Pulmonary artery endothelial cell (primary cell): ENCODE measurements around the gene HNMT. TPM values are rescaled to one million over a fixed set of nuclear protein-coding genes. Genes with fewer than 3 reads are reported as not detected.
A peak's percentile ranks its signal among the peaks of the same experiment; 100 is the strongest.
"Not testable (repeated sequence)": the region's sequence is repeated elsewhere in the genome, so short reads cannot be mapped to it uniquely, and the experiment has no call there.

Experiments
- DNase-seq: peaks from one replicate; pipeline ENCODE4 v3.0.0-alpha.2; 2011; ENCODE audit warnings: low read depth, low spot score
- total RNA-seq: library from RNA; depleted of rRNA; stranded (reverse); fragments of >200 nt; gene quantifications from 2 replicates; pipeline ENCODE4 v1.2.3, GENCODE V29; 2014

Gene HNMT
- total RNA-seq, 1 donor from 2014 or later: 9.2 TPM

GRCh38 chr2:137945229-137945628 lies 19.0 kb upstream of the HNMT start:
- DNase-seq: no peak

GRCh38 chr2:137946227-137946626 lies 18.0 kb upstream of the HNMT start:
- no peak for DNase-seq

DNA sequence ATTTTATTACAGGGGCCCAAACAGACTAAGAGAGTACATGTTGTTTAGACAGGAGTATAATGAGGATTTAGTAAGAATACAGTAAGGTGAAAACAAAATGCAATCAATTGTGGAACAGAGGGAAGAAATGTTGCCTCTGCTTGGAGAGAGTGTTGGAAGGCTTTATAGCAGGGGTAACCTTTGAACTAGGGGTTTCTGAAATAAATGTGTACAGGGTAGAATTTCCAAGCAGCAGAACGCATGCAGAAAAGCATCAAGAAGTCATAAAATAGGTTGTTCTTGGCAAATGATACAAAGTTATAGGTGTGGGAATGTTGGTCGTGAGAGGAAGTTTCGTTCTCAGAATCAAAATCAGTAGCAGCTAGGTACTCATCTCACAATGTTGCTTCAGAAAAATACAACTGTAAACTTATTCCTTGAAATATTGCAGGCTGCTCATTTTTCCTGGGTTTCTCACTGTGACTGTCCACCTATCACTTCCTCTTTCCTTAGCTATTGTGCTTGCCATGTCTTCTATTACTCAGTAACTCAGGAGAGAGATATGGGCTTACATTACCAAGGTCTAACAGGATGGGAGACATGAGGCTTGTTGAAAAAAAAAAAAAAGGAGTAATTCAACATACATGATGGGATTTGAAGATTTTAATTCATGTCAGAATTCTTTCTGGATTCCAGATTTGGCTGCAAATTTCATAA lies 17.1 kb upstream of the HNMT start:
- no peak for DNase-seq

GRCh38 chr2:137947728-137948336 lies 16.4 kb upstream of the HNMT start:
- DNase-seq: peak; percentile 49

DNA sequence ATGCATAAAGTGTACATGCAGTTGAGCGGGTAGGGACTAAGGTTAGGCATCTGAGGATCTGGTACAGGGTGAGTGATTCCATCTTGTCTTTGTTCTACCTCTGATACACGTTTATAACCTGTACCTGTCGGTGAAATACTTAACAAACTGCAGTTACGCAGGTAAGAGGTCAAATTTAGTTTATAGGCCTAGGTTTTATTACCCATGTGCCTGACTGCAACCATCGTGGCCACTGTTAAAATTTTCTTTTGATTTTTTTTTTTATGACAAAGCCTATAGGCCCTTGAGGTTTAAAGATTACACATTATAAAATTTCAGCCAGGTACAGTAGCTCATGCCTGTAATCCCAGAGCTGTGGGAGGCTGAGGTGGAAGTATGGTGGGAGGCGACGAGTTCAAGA lies 15.4 kb upstream of the HNMT start:
- no peak for DNase-seq

- DNase-seq: no peak
Observed at GRCh38 chr2:137950238-137950637, 14.0 kb upstream of the HNMT start.

DNA sequence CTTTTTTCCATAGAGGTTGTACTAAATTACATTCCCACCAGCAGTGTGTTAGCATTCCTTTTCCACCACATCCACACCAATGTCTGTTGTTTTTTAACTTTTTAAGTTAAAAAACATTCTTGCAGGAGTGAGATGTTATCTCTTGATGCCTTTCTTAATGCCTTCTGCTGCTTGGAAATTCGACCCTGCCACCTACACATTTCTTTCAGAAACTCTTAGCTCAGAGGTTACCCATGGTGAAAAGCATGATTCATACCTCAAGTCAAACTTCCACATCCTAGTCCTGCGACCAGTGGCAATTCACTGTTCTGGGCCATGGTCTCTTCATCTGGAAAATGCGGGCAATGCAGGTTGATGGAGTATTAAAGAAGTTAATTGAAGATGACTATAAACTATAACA lies 12.7 kb upstream of the HNMT start:
- no peak for DNase-seq

DNA sequence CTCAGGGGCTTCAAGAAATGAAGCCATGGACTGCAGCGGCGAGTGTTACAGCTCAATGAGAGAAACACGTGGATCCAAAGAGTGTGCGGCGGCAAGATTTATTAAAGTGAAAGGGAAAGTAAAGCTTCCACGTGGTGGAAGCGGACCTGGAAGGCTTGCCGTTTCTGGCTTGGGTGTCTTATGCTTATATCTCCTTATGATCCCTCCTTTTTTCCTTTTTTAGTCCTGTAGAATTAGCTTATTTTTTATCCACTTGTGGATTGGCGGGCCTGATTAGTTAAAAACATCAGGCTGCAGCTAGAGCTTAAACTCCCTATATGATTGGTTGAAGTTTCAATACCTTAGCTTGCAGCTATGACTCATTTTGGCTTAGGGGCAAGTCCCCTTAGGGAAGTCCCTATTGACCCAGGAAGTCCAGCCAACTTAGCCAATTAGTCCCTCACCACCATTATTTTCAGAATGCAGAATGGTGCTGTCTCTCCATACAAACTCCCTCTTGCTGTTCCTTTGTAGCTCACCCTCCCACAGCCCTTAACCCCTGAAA lies 11.6 kb upstream of the HNMT start:
- DNase-seq: no peak

GRCh38 chr2:137955536-137955935 lies 8.7 kb upstream of the HNMT start:
- DNase-seq: no peak

GRCh38 chr2:137957033-137957432 lies 7.2 kb upstream of the HNMT start:
- DNase-seq: no peak

DNA sequence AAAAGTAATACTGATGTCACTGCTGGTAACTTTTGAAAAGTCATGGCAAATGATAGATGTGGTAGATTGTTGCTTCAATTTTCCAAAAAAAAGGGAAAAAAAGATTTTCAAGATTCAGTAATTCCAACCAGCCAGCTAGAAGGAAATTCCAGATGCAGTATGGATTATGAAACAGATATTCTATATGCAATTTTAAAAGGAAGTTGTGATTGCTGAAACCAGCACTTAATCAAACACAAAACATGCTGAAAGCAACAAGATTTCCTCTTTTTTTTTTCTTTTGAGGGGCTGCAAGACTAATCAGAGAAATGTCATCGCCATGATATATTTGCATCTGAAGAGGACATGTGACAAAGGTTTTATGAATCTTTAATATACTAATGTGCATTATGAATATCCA lies 5.1 kb upstream of the HNMT start:
- DNase-seq: no peak

DNA sequence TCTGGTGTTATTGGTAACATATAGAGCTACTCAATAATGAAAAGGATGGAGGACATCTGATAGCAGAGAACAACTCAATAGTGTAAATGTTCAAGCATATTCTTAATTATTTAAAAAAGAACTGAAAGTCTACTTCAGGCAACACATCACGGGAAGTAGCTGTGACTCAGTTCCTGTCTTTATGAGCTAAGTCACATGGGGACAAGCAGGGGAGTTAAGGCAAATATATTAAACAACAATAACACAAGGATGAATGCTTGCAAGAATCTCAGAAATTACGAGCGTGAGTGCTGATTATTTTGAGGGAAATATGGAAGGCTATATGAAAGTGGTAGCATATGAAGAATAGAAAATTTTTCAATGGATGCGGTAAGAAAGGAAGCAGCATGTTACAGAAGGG lies 4.0 kb upstream of the HNMT start:
- DNase-seq: peak; percentile 49

GRCh38 chr2:137961602-137962001 lies 2.7 kb upstream of the HNMT start:
- no peak for DNase-seq

DNA sequence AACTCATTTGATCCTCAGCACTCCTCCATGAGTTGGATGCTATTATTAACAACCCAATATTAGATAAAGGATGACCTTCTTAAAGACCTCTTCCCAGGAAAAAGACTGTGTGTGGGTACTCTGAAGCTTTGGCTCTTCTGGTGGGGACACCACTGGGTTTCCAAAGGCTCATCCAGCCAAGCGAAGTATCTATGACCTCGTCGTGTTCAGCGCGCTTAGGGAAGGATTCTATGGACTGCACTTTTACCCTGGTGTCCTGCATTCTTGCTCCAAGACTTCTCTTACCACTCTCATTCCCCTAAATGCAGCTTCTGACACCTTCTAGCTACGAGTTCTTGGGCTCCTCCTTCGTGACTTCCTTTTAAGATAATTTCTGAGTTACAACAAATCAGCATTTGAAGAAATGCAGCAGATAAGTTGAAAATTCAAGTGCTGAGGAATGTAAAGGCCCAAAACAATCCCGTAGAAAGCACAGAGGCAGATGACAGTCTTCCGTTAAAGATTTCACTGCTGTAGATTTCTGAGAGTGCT lies 673 bp upstream of the HNMT start:
- no peak for DNase-seq

GRCh38 chr2:137964859-137965459 lies 686 bp downstream of the HNMT start:
- no peak for DNase-seq

GRCh38 chr2:137966043-137966442 lies 1.8 kb downstream of the HNMT start:
- no peak for DNase-seq

DNA sequence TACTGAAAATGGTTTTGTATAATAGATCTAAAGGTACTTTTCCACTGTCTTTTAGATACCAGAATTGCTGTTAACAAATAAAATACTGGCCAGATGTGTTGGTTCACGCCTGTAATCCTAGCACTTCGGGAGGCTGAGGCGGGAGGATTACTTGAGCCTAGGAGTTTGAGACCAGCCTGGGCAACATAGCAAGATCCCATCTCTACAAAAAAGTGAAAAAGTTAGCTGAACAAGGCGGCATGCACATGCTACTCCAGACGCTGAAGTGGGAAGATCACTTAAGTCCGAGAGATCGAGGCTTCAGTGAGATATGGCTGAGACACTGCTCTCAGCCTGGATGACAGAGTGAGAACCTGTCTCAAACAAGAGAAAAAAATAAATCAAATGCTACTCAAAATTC lies 2.8 kb downstream of the HNMT start:
- DNase-seq: no peak

- no peak for DNase-seq
Observed at GRCh38 chr2:137968477-137969417, 4.5 kb downstream of the HNMT start.

DNA sequence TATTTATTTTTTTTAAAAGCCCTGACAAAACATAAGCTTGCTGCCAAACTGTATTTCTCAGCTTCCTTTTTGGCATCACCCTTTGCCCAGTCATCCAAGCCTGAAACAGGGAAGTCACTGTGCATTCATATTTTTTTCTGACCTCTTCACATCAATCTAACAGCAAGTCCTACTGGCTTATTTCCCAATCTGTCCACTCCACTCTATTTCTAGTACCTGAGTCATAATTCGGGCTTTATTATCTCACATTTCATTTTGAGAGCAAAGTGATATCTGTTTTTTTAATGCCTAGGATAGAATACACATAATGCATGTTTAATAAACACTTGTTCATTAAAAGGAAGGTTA lies 5.1 kb downstream of the HNMT start:
- DNase-seq: peak; percentile 94

DNA sequence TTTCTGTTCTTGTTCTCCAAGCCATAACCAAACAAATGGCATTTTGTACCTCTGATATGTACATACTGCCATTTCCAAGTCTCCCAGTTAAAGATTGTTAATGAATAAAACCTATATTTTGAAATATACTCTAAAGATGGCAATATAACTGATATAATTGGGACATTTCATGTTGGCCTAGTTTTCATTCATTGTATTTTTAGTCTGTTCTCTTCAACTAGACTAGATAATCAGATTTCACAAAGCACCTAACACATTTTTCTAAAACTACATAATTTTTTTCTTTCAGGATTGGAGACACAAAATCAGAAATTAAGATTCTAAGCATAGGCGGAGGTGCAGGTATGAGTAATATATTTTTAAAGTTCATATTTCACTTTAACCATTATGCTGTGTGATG lies 5.6 kb downstream of the HNMT start:
- no peak for DNase-seq

GRCh38 chr2:137971259-137971658 lies 7.0 kb downstream of the HNMT start:
- DNase-seq: not testable (repeated sequence)
